HUES64 (cell line): ENCODE results near the gene BRPF3.

Experiments
- H3K27ac ChIP-seq: 2 replicates; pipeline ENCODE4 v1.7.0; 2013; ENCODE audit warnings: low read depth, low read length, inconsistent platforms
- H3K27me3 ChIP-seq: 2 replicates; pipeline ENCODE4 v1.6.1; 2013; ENCODE audit warnings: mild to moderate bottlenecking, low read length; ENCODE audit not compliant: insufficient read depth
- H3K36me3 ChIP-seq: 2 replicates; pipeline ENCODE4 v1.6.1; 2013; ENCODE audit warnings: mild to moderate bottlenecking, low read length; ENCODE audit not compliant: insufficient read depth
- H3K4me1 ChIP-seq: 2 replicates; pipeline ENCODE4 v1.6.1; 2013; ENCODE audit warnings: mild to moderate bottlenecking, low read length, moderate library complexity; ENCODE audit not compliant: insufficient read depth
- H3K4me3 ChIP-seq: 2 replicates; pipeline ENCODE4 v1.5.1; 2013; ENCODE audit warnings: mild to moderate bottlenecking, low read length, moderate library complexity
- H3K9ac ChIP-seq: 2 replicates; pipeline ENCODE4 v1.6.1; 2013; ENCODE audit warnings: mild to moderate bottlenecking, low read depth, low read length
- H3K9me3 ChIP-seq: 2 replicates; pipeline ENCODE4 v1.6.1; 2013; ENCODE audit warnings: low read depth, low read length; ENCODE audit not compliant: insufficient read depth
- WGBS: fragments of 150-250, 120-280 bp; methylation state at CpG from one replicate; pipeline ENCODE4 v1.1.7; 2013; ENCODE audit warnings: missing lambda C conversion rate; 5-methylcytosine and 5-hydroxymethylcytosine counted together

Gene BRPF3

DNA sequence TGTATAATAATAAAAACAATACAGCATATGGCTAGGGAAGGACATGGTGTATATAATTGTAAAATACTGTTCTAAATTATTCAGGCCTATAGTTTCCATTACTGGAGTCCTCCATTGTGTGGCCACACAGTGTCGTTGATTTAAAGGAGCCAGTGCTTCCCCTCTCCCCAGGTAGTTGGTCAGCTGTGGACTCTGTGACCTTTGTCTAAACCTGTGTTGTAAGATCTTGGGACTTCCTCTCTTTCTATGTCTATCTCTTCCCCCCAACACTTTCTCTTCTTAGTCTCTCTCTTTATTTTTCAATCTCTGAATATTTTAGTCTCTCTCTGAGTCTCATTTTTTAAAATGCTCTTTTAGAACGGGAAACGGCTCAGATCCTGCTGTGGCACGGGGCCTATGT is 35.6 kb downstream of the BRPF3 start:
- no peak overlapping the region for H3K27ac ChIP-seq
- no peaks in the 10 kb centered on the region for H3K27me3 ChIP-seq
- WGBS, result 91% methylated on average over 4 of the region's 4 CpGs
- H3K4me3 ChIP-seq, result no peak overlapping the region
- no peaks in the 10 kb centered on the region for H3K9me3 ChIP-seq
- H3K9ac ChIP-seq, result no peak overlapping the region
- H3K36me3 ChIP-seq, result peaks cover 63% of the 10 kb centered on the region
- H3K4me1 ChIP-seq, result no peaks in the 10 kb centered on the region

DNA sequence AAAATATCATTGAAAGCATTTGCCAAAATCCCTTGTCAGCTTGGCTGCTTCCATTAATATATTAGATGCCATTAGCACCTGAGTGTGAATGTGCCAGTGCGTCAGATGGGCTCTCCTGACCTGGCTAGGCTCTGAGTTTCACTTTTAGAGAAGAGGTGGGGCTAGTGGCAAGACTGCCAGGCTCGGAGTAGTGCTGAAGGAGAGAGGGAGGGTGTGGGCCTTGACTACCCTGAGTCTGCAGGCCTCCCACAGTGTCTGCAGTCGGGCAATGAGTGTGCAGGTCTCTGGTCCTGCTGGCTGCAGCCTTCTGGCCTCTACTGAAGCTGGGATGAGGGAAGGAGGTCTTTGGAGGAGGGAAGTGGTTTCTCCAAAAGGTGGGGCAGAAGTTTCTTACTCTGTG is 38.8 kb downstream of the BRPF3 start:
- Histone ChIP-seq H3K27ac (no peak overlapping the region), H3K9me3 (no peaks in the 10 kb centered on the region), H3K36me3 (peaks cover 32% of the 10 kb centered on the region), H3K27me3 (no peaks in the 10 kb centered on the region), H3K4me3 (no peak overlapping the region), H3K9ac (no peak overlapping the region), H3K4me1 (no peaks in the 10 kb centered on the region)
- 63% methylated on average over 3 of the region's 3 CpGs for WGBS

DNA sequence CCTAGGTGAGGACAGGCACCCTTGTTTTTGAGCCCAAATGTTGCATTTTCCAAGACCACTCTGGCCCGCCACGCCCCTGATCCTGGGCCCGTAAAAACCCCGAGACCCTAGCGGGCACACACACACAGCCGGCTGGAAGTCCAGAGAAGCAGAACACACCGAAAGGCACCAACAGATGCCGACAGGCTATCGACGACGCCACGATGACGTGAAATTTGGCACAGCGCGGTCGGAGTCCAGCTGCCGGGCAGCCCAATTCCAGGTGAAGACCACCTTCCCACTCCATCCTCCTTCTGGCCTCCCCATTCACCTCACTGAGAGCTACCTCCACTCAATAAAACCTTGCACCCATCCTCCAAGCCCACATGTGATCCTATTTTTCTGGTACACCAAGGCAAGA is 39.3 kb downstream of the BRPF3 start:
- Histone ChIP-seq H3K4me3 (no peak overlapping the region), H3K9ac (no peak overlapping the region), H3K4me1 (no peaks in the 10 kb centered on the region), H3K9me3 (no peaks in the 10 kb centered on the region), H3K36me3 (peaks cover 27% of the 10 kb centered on the region), H3K27ac (no peak overlapping the region), H3K27me3 (no peaks in the 10 kb centered on the region)
- WGBS, result 96% methylated on average over 17 of the region's 17 CpGs

DNA sequence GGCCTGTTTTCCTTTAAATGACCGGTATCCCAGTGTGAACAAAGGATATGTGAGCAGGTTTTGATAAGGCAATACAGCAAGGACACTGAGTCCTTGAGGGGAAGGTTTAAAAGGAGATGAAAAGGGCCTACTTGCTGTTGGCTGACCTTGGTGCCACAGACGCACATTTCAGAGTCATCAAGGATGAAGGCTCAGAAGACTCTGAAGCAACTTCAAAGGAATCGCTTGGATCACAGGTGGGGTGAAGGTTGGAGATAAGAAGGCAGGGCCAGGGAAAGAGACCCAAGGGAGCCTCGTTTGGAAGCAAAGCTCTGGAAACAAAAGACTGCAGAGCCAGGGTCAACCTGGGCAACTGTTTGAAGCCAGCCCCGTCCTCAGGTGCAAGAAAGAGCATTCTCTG is 43.2 kb downstream of the BRPF3 start:
- 82% methylated on average over 5 of the region's 5 CpGs for WGBS
- H3K27ac ChIP-seq, result no peak overlapping the region
- H3K4me1 ChIP-seq, result peaks cover 13% of the 10 kb centered on the region
- H3K27me3 ChIP-seq, result no peaks in the 10 kb centered on the region
- no peak overlapping the region for H3K4me3 ChIP-seq
- H3K9me3 ChIP-seq, result no peaks in the 10 kb centered on the region
- H3K9ac ChIP-seq, result no peak overlapping the region
- H3K36me3 ChIP-seq, result no peaks in the 10 kb centered on the region

DNA sequence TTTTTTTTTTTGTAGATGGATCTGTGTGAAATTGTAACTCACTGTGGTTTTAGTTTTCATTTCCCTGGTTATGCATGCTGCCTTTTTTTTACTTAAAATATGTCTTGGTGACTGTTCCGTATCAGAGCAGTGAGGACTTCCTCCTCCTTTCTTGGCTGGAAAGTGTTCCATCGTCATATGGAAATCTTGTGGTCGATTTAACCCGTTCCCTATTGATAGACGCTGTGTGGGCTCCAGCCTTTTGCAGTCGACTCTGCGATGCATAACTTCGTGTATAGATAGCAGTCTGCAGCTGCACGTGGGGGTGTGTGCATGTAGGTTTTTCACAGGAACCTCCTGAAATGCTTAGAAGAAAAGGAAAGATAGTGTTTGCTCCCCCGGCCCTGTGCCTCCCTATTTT is 45.2 kb downstream of the BRPF3 start:
- Histone ChIP-seq H3K27me3 (no peaks in the 10 kb centered on the region), H3K36me3 (no peaks in the 10 kb centered on the region), H3K4me3 (no peak overlapping the region), H3K9me3 (no peaks in the 10 kb centered on the region), H3K9ac (no peak overlapping the region), H3K27ac (no peak overlapping the region), H3K4me1 (peaks cover 28% of the 10 kb centered on the region)
- WGBS, result 86% methylated on average over 10 of the region's 10 CpGs

DNA sequence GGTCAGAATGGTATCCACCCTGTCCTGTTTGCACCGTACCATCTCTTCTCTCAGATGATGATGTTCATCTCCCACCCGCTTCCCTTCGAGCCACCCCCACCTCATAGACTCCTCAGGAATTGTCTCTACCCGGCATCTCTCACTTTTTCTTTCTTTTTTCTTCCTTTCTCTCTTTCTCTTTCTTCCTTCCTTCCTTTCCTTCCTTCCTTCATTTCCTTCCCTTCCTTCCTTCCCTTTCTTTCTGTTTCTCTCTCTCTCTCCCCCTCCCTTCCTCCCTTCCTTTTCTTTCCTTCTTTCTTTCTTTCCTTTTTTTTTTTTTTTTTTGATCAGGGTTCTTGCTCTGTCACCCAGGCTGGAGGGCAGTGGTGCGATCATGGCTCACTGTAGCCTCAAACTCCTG is 45.6 kb downstream of the BRPF3 start:
- Histone ChIP-seq H3K27me3 (no peaks in the 10 kb centered on the region), H3K9ac (no peak overlapping the region), H3K27ac (no peak overlapping the region), H3K4me1 (peaks cover 32% of the 10 kb centered on the region), H3K36me3 (no peaks in the 10 kb centered on the region), H3K9me3 (no peaks in the 10 kb centered on the region), H3K4me3 (no peak overlapping the region)
- 89% methylated on average over 5 of the region's 5 CpGs for WGBS

DNA sequence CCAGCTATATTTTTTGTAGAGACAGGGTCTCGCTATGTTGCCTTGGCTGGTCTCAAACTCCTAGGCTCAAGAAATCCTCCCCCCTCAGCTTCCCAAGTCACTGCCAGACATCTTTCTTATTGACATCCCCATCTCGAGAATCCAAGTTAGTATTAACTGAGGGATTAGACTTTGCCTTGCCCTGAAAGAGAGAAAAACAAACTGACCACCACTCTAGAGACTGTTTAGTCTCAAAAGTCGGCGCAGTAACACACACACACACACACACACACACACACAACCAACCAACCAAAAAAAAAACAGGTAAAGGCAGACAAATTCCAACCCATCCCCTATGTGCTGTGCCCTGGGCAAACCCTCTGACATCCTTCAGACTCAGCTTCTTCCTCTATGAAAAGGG is 46.1 kb downstream of the BRPF3 start:
- 90% methylated on average over 4 of the region's 4 CpGs for WGBS
- Histone ChIP-seq H3K36me3 (no peaks in the 10 kb centered on the region), H3K27me3 (no peaks in the 10 kb centered on the region), H3K27ac (no peak overlapping the region), H3K4me3 (no peak overlapping the region), H3K9me3 (no peaks in the 10 kb centered on the region), H3K4me1 (peaks cover 33% of the 10 kb centered on the region), H3K9ac (no peak overlapping the region)

DNA sequence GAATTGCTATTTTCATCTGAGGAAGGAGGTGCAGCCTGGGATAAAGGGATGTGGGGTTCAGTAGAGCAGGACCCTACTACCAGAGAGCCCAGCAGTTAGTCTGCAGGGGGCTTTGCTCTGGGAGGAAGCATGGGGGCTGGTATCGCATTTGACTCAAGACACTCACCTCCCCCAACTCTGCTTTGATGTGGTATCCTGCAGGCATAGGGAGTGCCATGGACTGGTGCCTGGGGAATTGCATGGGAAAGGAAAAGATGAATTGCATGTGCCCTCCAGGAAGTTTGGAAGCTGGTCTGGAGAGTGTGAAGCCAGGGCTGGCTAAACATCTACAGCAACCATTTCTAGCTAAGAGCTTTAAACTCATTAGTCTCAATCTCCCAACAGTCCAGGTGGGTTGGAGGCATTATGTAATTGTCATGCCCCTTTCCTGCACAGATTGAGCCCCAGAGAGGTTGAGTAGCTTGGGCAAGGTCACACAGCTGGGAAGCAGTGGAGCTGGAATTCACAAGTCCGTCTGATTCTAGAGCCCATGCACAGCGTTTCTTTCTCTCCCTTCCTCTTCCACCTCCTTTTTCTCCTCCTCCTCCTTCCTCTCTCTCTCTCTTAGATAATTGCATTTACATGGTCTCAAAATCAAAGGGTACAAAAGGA is 47.1 kb downstream of the BRPF3 start:
- Histone ChIP-seq H3K4me1 (peaks cover 33% of the 10 kb centered on the region), H3K27ac (no peak overlapping the region), H3K36me3 (no peaks in the 10 kb centered on the region), H3K9ac (no peak overlapping the region), H3K4me3 (no peak overlapping the region), H3K9me3 (no peaks in the 10 kb centered on the region), H3K27me3 (no peaks in the 10 kb centered on the region)
- 66% methylated on average over 3 of the region's 3 CpGs for WGBS

DNA sequence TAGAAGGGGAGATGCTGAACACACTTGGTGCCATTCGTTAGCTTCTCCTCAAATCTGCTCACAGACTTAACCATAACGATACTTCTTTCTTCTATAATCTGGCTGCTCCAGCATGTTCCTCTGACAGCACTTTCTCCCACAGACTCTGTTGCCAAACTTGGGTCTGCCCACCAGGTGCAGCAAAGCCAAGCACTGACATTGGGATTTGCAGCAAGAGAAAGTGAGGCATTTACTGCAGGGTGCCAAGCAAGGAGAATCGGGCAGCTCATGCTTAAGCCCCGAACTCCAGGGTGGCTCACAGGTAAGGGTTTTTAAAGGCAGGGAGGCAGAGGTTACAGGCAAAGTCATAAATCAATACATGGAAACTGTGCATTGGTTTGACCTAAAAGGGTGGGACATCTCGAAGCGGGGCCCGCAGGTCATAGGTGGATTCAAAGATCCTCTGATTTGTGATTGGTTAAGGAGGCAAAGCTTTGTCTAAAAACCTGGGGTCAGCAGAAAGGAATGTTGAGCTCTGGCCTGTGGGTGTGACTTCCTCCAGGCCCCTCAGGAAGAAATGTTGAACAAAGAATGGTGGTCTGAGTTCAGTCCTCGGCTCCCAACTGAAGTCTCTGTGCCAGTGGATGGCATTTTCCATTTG is 48.2 kb downstream of the BRPF3 start:
- Histone ChIP-seq H3K9ac (peak overlapping the region; percentile 37; the same call in 1 of the 2 replicates), H3K4me3 (no peak overlapping the region), H3K36me3 (no peaks in the 10 kb centered on the region), H3K4me1 (peaks cover 33% of the 10 kb centered on the region), H3K27ac (peak overlapping the region; percentile 74), H3K27me3 (no peaks in the 10 kb centered on the region), H3K9me3 (no peaks in the 10 kb centered on the region)
- 80% methylated on average over 8 of the region's 8 CpGs for WGBS

DNA sequence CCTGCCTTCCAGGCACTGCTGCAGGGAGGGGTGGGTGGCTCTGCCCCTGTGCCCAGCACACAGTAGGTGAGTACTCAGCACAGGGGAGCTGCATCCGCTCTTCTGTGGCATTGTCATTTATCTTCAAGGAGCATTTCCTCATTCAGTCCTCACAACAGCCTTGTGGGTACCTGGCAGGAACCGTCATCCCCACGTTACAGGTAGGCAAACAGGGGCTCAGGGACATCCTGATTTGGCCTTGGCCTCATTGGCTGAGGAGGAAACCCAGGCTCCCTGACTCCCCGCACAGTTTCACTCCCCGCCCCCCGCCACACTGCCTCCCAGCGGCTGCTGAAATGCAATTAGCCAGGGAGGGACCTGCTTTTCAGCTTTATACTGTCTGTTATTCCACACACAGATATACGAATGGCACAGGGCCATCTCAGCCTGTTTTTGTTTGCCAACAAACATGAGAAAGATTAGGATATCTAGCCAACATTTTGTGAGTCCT is 49.1 kb downstream of the BRPF3 start:
- H3K27ac ChIP-seq, result peak overlapping the region; percentile 74

DNA sequence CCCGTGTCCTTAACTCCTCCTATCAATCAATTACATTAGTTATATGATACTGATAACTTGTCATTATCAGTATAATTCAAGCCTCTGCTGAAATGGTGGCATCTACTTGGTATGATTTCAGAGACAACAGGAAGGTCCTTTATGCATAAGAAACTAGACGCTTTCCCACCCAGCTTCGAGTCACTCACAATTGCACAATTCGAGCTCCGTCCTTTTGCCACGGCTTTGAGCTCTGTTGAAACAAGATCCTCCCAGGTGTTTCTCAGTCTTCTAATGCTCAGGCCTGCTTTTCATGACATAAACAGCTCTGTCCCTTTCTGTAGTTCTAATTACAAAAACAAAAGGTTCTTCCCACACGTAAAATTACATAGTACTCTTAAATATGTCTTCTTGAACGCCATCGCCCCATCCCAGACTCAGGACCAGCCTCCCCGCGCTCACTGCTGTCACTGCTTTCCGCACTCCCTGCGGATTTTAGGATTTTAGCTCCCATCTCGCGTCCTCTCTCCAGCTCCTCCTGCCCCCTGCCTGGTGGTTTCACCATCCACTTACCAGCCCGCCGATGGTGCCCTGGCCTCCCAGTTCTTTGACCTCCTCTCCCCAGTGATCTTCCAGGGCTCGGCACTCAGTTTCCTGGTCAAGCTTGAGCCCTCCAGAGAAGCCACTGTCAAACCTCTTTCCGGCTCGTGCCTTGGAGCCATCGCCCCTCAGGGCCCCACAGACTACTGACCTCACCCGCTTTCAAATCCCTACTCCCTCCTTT is 50.1 kb downstream of the BRPF3 start:
- no peaks in the 10 kb centered on the region for H3K36me3 ChIP-seq
- H3K27ac ChIP-seq, result no peak overlapping the region
- no peaks in the 10 kb centered on the region for H3K9me3 ChIP-seq
- 84% methylated on average over 21 of the region's 22 CpGs for whole genome bisulfite sequencing
- H3K27me3 ChIP-seq, result no peaks in the 10 kb centered on the region
- no peak overlapping the region for H3K4me3 ChIP-seq
- no peak overlapping the region for H3K9ac ChIP-seq
- peaks cover 33% of the 10 kb centered on the region for H3K4me1 ChIP-seq

More for the DNA sequence above, 49.1 kb downstream of the BRPF3 start:
- no peaks in the 10 kb centered on the region for H3K9me3 ChIP-seq
- H3K4me1 ChIP-seq, result peaks cover 33% of the 10 kb centered on the region
- H3K9ac ChIP-seq, result peak overlapping the region; percentile 37; the same call in 1 of the 2 replicates
- 66% methylated on average over 8 of the region's 8 CpGs for WGBS
- H3K4me3 ChIP-seq, result no peak overlapping the region
- H3K27me3 ChIP-seq, result no peaks in the 10 kb centered on the region
- H3K36me3 ChIP-seq, result no peaks in the 10 kb centered on the region
